K562 treated with DMSO at 1 percent for 12 hours (cell line): Measurements from ENCODE around the gene CIAO2B. TPM values are rescaled to one million over a fixed set of nuclear protein-coding genes. Genes with fewer than 3 reads are reported as not detected.

Source experiments
- total RNA-seq: library from RNA; unstranded; fragments of 300-600 nt; gene quantifications from 2 replicates; pipeline ENCODE4 v1.2.3, GENCODE V29; 2022; ENCODE audit not compliant: insufficient read depth

CIAO2B gene
- 232 and 283 TPM in 2 replicates for total RNA-seq

DNA sequence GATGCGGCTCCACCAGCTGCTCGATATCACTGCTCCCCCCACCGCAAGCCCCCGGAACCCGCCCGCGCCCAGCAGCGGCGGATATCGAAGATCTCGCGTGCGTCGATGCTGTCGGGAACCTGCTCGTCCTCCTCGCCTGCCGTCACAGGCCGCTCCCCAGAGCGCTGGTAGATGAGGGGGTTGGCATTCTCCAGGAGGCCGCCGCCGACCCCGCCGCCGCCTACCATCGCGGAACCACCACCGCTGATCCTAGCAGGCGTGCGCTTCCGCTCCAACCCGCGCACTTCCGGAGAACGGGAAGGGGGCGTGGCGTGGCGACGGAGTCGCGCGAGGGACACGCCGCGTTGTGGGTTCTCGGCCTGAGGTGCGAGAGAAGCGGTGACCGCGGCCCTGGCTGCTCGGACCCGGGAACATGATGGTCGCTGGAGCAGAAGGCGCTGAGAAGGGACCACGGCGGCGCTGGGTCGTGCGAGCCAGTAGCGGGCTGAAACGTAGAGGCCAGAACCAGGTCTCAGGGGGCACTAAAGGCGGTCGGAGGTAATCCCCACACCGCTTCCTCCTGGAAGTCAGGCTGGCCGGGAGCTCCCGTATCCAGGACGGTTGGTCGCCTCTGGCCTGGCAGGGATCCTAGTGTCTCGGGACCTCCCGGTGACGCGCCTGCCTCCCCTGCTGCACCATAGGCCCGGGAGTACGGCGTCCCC lies at the start of gene CIAO2B:
TSS of gene CIAO2B (minus strand) at position 265 of the 701 bp plus-strand sequence. CDS start at position 227, 38 bp downstream.

DNA sequence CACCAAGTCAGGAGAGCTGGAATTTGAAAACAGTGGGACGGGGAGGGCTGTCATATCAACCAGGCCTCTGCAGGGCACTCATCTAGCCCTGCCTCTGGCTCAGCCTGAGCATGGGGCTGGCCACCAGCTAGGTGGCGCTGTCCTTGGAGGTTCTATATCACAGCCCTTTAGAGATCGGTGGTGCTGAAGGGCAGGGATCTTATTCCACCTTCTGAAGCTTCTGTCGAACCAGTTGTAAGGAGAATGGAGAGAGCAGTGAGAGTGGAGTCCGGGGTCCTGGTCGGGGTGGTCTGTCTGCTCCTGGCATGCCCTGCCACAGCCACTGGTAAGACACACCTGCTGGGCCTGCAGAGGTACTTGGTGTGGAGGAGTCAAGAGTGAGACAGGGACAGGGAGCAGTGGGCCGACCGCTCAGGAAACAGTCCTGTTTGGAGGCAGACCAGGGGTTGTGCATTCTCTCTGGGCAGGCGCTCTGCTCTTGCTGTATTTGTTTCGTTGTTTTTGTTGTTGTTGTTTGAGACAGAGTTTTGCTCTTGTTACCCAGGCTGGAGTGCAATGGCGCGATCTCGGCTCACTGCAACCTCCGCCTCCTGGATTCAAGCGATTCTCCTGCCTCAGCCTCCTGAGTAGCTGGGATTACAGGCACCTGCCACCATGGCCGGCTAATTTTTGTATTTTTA lies 27.0 kb upstream of the CIAO2B start, which contains the start of gene CES3:
TSS of gene CES3 (plus strand) at position 202 of the 680 bp plus-strand sequence. CDS start at position 244, 42 bp downstream.

DNA sequence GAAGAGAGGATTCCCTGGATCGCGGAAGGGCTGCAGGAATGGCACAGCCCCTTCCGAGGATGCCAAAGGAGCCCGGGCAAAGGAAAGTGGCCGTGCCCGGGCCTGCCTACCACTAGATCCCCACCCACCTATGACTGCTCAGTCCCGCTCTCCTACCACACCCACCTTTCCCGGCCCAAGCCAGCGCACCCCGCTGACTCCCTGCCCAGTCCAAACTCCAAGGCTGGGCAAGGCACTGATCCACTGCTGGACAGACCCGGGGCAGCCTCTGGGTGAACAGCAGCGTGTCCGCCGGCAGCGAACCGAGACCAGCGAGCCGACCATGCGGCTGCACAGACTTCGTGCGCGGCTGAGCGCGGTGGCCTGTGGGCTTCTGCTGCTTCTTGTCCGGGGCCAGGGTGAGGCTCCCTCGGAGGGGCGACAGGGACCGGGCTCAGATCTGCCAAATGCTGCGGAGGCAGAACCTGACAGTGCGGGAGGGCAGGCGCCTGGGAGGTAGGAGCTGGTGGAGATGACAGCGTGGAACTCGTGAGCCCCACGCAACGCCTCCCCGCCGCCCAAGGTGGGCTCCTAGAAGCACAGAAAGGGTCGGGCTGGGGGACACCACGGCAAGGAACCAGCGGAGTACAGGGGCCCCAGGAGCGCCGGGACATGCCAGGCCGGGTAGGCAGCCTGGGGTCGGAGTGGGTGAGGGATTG lies 1.3 kb upstream of the CIAO2B start, which contains the start of gene CES2:
TSS of gene CES2 (plus strand) at position 203 of the 698 bp plus-strand sequence. CDS start at position 323, 120 bp downstream.

DNA sequence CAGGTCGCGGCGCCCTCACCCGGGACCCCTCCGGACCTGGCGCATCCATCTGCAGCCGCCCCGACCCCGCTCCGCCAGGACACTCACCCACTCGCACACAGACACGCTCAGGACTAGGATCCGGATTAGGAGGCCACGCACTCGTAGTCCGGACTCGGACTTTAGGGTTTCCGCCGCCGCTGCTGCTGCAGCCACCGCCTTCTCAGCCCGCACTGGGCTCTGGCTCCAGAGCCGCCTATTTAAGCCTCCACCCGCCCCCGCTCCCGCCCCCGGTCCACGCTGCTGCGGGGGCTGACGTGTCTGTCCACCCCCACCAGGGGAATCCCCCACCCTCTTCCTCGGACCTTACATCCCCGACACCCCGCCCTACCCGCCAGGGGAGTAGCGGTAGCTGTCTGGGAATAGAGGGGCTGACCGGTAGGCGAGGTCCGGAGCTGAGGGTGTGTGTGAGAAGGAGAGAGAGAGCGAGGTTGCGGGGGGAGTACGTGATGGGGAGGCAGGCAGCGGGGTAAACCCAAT lies 8.8 kb downstream of the CIAO2B start, which contains the start of gene RRAD:
TSS of gene RRAD (minus strand) at position 214 of the 519 bp plus-strand sequence. CDS start 356 bp downstream, outside the sequence.

DNA sequence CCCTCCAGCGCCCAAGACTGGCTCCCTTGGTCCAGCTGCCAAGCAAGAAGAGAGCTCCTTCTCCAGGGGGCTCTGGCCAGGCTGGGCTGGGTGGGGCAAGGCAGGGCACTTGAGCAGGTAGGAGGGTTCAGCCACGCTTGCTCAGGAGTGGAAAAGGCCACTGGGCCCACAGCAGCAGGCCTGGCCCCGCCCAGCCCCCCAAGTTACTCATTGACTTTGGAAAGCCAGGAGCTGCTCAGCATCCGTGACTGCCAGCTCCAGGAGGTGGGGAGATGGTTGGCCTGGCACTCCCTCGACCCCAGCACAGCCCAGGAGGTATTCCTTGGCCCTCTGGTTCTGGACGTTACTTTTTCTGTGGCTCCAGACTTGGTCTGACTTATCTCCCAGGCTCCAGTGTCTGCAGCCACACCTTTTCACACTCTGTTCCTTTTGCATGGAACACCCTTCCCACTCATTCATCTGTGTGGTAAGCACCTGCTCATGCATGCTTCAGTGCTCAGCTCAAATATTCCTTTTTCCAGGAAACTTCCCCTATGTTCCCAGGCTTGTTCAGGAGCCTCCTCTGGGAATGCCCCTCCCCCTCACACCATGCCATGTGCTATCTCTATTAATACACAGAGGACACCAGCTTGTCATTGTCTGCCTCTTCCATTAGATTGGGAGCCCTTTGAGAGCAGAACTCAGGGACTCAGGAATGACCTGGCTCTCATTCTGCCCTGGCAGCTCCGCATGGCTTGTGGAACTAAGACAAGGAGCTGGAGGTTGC lies 15.2 kb downstream of the CIAO2B start, which contains the start of gene CDH16:
TSS of gene CDH16 (minus strand) at position 83 of the 766 bp plus-strand sequence. CDS start 820 bp downstream, outside the sequence.

Other genes starting within 250 kb of the CIAO2B start
- gene CMTM4, start 237.7 kb downstream of the CIAO2B start, total RNA-seq, result 4.9 and 22.6 TPM in 2 replicates
- gene DYNC1LI2, start 182.8 kb downstream of the CIAO2B start, total RNA-seq, result 6.3 and 41.7 TPM in 2 replicates
- gene TERB1, start 132.8 kb downstream of the CIAO2B start, total RNA-seq, result not detected in 2 replicates
- gene NAE1, start 103.4 kb downstream of the CIAO2B start, total RNA-seq, result 42.5 and 85.3 TPM in 2 replicates
- gene CA7, start 90.0 kb downstream of the CIAO2B start, total RNA-seq, result not detected in 2 replicates
- gene PDP2, start 53.9 kb downstream of the CIAO2B start, total RNA-seq, result 2.0 and 9.1 TPM in 2 replicates
- gene CDH16, start 15.5 kb downstream of the CIAO2B start, total RNA-seq, result not detected in 2 replicates
- gene RRAD, start 8.9 kb downstream of the CIAO2B start, total RNA-seq, result 3.0 and 4.2 TPM in 2 replicates
- gene CES2, start 1.1 kb upstream of the CIAO2B start, total RNA-seq, result 15.4 and 22.8 TPM in 2 replicates
- gene CES3, start 26.9 kb upstream of the CIAO2B start, total RNA-seq, result 1.3 and 1.5 TPM in 2 replicates
- gene CES4A, start 54.2 kb upstream of the CIAO2B start, total RNA-seq, result not detected in 2 replicates
- 25.6 and 43.6 TPM in 2 replicates for gene CBFB, start 94.7 kb upstream of the CIAO2B start, total RNA-seq
- gene PHAF1, start 175.5 kb upstream of the CIAO2B start, total RNA-seq, result 7.2 and 15.4 TPM in 2 replicates
- gene B3GNT9, start 216.6 kb upstream of the CIAO2B start, total RNA-seq, result 4.0 and 7.1 TPM in 2 replicates
- 38.8 and 55.1 TPM in 2 replicates for gene TRADD, start 225.5 kb upstream of the CIAO2B start, total RNA-seq
- 14.6 and 17.0 TPM in 2 replicates for gene FBXL8, start 225.6 kb upstream of the CIAO2B start, total RNA-seq
- gene HSF4, start 230.3 kb upstream of the CIAO2B start, total RNA-seq, result 7.8 and 20.7 TPM in 2 replicates
- gene NOL3, start 236.1 kb upstream of the CIAO2B start, total RNA-seq, result 21.1 and 34.0 TPM in 2 replicates
- 16.6 and 20.0 TPM in 2 replicates for gene MATCAP1, start 249.6 kb upstream of the CIAO2B start, total RNA-seq